Measurements from ENCODE around the gene IPO11.
"Not testable (repeated sequence)": the region's sequence is repeated elsewhere in the genome, so short reads cannot be mapped to it uniquely, and the experiment has no call there.

Gene IPO11

DNA sequence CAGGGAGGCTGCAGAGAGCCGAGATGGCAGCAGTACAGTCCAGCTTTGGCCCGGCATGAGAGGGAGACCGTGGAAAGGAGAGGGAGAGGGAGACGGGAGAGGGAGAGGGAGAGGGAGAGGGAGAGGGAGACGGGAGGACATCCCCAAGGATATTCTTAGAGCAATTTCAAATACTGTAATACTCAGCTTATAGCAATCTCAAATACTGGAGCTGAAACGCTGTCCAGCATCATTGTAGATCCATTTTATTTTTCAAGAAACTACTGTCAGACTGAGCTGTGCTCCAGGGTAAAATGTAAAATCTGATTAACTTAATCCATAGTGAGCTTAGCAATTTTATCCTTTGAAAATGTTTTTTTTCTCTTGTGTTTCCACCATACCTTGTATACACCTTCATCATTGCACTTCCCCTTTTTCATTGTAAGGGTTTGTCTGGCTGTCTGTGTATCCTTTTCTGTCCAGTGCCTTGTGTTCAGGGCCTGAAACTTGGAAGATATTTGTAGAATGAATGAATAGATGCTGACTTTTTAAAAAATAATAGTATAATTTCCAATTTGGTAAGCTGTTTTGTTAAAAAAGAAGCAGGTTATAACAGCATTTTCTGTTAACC is 102.1 kb downstream of the IPO11 start:
- no peak for DNase-seq (ENCODE audit: low read depth)

DNA sequence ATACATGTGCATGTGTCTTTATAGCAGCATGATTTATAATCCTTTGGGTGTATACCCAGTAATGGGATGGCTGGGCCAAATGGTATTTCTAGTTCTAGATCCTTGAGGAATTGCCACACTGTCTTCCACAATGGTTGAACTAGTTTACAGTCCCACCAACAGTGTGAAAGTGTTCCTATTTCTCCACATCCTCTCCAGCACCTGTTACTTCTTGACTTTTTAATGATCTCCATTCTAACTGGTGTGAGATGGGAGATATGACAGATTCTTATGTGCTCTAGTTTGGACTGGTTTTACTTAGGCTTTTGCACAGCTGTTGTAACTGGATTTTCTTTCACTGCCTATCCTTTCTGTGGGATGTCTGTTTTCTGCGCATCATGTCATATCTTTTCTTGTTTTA is 108.2 kb downstream of the IPO11 start:
- DNase-seq (ENCODE audit: low read depth), result not testable (repeated sequence)

DNA sequence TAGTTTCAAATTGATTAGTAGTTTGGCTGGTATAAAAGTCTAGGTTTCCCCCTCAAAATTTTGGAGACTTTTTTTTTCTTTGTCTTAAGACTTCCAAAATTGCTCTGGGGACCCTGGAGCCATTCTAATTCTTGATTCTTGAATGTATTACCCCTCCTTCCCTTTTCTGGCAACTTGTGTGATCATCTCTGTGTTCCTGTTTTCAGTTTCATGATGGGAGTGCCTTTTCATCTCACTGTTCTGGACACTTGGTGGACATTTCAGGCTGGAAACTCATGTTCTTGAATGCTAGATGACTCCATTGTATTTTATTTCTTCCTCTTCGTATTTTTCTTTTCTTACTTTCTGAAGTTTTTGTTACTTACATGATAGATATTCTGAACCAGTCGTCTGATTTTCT is 108.8 kb downstream of the IPO11 start:
- no peak for DNase-seq (ENCODE audit: low read depth)

DNA sequence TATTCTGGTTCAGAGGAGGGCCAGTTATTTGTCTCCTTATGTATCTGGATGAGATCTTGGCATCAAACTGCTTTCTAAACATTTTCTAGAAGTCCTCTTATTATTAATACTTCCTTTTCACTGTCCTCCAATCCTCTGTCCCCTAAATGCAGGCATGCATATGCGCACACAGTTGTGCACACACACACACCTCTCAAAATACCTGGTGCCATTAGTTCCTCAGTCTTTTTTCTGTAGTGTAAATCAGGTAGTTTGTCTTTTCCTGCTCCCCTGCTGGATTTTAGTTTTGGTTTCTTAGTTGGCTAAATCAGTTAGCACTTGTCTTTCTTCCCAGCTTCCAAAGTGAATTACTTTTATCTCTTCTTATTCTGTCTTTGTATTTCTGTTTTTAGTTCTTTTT is 110.2 kb downstream of the IPO11 start:
- DNase-seq (ENCODE audit: low read depth), result no peak

DNA sequence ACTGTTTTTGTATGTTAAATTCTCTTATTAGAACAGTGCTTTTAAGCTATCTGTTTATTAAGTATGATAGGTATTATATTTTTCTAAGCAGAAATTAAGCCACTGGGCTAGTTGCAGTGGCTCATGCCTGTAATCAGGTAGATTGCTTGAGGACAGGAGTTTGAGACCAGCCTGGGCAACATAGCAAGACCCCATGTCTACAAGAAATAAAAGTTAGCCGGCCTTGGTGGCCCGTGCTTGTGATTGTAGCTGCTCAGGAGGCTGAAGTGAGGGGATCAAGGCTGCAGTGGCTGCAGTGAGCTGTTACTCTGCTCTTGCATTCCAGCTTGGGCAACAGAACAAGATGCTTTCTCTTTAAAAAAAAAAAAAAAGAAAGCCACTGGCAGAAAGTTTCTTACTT is 121.0 kb downstream of the IPO11 start:
- no peak for DNase-seq (ENCODE audit: low read depth)

DNA sequence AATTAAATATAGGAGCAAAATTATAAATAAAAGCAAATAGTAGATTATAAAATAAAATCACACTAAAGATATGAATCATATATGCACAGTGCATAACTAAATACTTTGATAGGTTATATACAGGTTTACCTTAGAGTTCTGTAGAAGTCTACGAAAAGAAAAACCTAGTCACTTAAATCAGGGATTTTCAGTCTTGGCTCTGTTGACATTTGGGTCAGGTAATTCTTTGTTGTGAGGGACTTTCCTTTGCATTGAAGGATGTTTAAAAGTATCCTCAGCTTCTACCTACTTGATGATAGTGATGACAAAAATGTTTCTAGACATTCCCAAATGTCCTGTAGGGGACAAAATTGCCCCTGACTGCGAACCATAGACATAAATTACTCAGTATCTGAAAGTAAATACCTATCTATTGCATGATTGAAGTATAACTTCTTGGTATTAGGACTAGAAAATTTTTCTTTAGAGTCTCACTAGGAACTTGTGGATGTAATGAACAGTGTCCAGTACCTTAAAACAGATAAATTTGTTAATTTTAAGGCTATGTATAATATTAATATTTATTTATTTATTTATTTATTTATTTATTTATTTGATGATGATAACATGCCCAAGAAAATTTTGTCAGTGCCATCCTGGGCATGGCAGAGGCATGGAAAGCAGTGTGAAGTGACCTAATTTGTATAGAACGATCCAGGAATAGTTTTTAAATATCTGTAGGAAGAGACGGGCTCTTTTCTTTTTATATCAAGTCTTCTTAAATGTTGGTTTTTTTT is 122.1 kb downstream of the IPO11 start:
- DNase-seq (ENCODE audit: low read depth), result no peak

DNA sequence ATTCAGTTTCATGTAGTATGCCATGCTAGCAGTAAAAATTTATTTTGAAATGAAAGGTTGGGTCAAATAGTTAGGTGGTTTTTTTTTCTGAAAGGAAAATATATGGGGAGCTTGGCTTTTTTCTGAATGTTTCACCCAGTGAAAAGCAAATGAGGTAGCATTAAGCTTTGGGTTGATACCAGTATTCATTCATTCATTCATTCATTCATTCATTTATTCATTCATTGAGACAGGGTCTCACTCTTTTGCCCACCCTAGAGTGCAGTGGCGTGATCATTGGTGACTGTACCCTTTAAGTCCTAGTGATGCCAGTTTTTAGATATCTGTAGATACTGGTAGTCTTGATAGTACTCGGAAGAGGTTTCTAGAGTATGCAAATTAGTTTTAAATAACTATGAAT is 123.7 kb downstream of the IPO11 start:
- DNase-seq (ENCODE audit: low read depth), result no peak

DNA sequence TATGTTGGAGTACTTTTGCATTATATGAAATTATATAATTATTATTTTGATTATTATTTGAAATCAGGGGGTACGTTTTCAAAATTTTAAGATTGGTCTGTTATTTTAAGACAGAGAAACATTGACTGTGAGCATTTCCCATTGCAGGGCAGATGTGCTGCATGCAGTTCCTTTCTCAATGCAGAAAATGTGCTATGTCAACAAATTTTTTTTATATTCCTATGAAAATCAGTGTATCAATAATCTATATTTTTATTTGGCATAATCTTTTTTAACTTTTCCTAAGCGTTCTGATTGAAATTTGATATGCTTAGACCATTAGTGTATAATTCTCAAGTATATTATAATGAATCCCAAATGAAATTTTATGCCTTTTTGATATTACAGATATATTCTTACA is 124.2 kb downstream of the IPO11 start:
- no peak for DNase-seq (ENCODE audit: low read depth)

DNA sequence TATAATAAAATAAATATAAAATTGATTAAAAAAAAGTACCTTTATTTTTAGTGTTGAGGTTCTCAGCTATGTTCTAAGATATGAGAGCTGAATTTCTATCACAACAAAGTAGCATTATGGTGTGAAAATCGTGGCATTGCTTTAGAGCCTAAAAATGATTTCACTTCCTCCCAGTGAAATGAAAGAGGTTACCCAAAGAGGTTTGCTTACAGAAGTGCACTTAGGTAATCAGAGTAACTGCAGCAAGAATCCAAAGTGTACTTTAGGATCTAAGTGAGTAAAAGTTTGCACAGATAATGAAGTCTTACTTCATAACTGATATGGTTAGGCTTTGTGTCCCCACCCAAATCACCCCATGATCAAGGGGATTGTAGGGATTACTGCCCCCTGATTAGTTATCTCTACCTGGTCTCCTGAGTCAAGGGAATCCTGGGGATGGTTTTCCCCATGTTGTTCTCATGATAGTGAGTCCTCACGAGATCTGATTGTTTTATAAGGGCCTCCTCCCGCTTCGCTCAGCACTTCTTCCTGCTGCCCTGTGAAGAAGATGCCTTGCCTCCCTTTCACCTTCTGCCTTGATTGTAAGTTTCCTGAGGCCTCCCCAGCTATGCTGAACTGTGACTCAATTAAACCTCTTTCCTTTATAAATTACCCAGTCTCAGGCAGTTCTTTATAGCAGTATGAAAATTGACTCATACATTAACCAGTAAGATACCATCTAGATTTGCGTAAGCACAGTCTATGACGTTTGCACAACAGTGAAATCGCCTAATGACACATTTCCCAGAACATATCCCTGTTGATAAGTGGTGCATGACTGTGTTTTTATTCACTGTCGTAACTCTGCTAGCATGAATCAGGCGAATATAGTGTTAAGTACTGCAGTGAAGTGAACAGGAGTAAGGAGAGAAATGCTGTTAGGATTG is 125.7 kb downstream of the IPO11 start:
- peak; percentile 97 for DNase-seq (ENCODE audit: low read depth)

DNA sequence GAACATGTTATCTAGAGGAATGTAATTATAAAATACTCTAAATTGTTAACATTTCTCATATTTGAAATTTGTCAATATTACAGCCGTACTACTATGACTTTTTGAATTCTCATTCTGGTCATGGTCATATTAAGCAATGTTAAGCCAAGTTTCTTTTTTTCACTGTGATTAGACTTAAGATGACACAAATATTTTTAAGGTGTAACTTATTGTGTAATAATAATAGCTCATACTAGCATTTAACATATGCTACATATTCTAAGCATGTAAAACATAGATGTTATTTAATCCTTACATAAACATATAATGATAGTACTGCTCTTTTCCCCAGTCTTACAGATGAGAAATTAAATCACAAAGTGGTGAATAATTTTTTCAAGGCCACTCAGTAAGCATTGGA is 130.2 kb downstream of the IPO11 start:
- no peak for DNase-seq (ENCODE audit: low read depth)

DNA sequence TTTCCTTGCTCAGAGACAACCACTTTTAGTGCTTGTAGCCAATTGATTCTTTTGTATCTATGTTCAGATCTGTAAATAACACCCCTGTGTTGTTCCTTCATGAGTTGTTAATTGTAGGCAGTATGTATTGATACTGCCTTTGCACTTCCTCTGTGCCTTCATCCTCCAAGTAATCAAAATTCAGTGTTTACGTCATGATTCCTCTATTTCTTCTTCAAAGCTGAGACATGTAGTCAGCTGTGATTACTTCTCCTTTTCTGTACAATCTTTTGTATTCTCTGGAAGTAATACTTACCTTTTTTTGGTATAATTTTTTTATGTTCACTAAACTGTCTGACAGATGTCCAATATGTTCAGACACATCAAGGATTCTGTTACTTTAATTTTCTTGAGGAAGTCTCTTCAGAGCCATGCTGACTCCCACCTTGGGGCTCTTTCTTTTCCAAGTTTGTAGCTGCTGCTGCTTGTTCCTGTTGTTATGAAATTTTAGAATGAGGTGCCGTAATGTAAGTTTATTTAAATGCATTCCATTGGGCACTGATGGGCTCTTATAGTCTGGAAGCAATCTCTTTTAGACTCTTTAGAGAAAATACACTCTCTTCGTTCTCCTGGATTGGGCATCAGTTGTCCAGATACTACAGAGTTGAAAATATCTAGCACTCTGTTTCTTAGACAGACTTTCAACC is 135.5 kb downstream of the IPO11 start:
- DNase-seq (ENCODE audit: low read depth), result peak; percentile 11

DNA sequence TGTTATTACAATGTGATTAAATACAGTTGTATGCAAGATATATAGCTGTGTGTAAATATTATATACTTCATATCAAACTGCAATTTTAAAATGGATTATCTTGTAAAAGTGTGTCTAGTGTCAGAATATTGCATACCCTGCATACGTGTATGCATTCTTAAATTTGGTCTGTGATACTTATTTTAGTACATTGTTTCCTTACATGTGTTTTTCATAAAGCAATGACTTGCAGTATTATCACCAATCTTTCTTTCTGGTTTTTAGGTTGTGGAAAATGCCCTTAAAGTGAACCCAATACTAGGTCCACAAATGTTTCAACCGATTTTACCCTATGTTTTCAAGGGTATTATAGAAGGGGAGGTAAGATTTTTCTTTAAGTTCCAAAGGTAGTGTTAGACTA is 137.5 kb downstream of the IPO11 start:
- no peak for DNase-seq (ENCODE audit: low read depth)

DNA sequence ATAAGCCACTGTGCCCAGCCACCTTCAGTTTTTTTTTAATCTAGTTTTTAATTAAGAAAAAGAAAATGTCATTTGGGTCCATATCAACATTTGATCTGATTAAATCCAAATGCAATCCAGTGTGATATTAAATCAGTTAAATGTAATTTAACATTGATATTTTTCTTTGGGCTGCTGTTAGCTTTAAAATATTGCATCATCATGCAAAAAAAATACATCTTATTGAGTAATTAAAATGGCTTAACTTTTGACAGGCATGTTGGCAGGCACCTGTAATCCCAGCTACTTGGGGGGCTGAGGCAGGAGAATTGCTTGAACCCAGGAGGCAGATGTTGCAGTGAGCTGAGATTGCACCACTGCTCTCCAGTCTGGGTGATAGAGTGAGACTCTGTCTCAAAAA is 143.4 kb downstream of the IPO11 start:
- no peak for DNase-seq (ENCODE audit: low read depth)

DNA sequence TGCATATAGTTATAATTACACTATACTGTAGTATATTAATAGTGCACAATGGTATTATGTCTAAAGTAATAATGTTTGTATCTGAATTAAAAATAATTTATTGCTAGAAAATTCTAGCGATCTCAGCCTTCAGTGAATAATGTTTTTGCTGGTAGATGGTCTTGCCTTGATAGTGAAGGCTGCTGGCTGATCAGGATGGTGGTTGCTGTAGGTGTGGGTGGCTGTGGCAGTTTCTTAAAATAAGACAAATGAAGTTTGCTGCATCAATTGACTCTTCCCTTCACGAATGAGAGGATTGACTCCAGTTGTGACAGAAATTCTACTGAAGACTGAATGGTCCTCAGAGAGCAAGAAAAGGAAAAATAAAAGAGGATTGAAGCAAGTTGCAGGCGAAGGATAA is 146.4 kb downstream of the IPO11 start:
- no peak for DNase-seq (ENCODE audit: low read depth)

DNA sequence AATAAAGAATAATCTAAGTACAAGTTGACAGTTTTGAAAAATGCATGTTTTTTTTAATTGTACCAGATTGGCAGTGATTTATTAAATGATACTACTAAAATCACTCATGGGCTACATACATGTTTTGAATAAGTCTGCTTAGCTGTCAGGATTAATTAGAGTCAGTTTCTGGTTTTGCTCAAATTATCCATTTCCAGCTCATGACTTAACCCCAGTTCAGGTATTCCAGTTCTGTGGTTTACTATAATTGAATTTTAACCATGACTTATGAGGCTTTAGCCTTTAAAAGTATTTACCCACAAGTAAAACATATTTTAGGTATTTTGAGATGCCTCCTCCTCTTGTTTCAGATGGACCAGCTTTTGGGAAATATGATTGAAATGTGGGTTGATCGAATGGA is 148.2 kb downstream of the IPO11 start:
- no peak for DNase-seq (ENCODE audit: low read depth)

DNA sequence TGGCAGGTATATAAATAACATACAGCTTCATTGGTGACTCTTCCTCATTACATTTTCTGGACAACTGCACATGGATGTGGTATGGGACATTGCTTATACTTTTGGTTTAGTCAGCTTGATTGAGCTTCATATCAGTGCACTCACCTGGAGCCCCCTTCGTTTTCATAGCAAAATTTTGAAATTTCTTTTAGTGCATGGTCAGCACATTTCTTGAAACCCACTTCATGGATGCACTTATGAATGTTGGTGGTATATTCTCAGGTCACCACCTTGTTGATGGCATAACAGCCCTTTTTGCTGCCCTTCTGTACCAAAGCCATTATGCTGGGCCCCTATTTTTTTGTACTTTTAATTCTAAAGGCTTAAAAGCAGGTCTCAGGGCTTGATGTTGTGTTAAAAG is 149.3 kb downstream of the IPO11 start:
- no peak for DNase-seq (ENCODE audit: low read depth)

DNA sequence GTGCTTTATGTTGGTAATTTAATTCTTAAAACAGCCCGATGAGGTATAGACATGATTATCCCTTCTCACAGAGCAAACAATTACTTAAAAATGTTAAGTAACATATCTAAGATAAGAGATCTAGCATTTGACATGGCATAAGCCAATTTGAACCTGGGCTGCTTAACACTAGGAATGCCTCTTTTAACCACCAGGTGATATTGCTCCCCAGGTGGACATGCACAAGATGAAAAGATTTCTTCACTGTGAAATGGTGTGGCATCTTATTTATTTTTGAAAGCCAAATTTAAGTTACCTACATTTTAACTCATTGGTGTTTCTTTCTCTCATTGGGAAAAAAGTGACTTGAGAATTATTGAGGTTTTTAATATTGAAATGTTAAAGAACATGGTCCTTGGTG is 150.3 kb downstream of the IPO11 start:
- no peak for DNase-seq (ENCODE audit: low read depth)

DNA sequence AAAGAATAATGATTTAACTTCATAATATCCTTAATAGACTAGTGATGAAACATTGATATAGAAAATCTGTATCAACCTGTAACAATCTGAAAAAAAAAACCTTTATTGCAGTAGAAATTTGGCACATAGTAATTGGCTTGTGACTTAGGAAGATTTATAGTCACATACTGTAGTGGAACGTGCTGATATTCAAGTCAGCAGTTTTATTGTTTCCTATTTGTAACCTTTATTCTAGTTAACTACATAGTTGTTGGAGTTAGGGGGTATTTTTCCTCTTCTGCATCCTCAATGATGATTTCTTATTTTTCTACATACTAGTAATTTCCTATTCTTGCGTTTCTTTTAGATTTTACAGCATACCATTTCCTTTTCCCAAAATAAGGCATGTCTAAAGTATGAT is 151.5 kb downstream of the IPO11 start:
- DNase-seq (ENCODE audit: low read depth), result no peak

DNA sequence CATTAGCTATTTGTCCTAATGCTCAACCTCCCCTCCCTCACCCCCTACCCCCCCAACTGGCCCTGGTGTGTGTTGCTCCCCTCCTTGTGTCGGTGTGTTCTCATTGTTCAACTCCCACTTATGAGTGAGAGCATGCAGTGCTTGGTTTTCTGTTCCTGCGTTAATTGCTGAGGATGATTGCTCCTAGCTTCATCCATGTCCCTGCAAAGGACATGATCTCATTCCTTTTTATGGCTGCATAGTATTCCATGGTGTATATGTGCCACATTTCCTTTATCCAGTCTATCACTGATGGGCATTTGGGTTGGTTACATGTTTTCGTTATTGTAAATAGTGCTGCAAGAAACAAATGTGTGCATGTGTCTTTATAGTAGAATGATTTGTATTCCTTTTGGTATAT is 153.2 kb downstream of the IPO11 start:
- DNase-seq (ENCODE audit: low read depth), result not testable (repeated sequence)

DNA sequence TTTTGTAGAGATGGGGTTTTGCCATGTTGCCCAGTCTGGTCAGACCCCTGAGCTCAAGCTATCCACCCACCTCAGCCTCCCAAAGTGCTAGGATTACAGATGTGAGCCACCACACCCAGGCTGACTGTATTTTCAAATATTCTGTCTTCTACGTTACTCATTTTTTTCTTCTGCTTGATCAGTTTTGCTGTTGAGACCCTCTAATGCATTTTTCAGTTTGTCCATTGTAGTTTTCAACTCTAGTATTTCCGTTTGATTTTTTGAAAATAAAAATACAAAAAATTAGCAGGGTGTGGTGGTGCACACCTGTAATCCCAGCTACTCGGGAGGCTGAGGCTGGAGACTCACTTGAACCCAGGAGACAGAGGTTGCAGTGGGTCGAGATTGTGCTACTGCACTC is 155.6 kb downstream of the IPO11 start:
- DNase-seq (ENCODE audit: low read depth), result no peak

DNA sequence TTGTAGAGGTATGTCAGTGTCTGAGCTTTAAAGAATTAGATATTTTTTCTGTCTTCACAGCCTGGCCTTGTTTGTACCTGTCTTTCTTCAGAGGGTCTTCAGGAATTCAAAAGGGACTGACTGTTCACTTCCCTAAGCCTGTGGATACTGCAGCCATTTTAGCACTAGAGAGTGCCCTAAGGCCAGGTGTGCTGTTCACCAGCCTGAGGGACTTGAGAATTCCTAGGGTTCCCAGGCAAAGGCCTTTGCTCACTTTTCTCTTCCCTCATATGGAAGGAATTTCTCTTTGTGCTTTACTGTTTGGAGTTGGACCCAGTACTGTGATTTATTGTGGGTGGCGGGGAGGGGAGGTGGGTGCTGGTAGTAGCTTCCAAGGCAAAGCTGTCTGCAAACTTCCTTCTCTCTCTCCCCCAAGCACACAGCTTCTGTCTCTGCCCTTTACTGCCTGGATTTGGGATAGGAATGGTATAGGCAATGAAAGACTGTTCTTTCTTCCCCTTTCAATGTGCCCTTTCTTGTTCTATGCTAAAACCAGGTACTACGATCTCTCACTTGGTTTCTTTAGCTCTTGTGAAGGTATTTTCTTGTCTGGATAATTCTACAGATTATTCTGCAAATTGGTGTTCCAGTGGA is 156.4 kb downstream of the IPO11 start:
- no peak for DNase-seq (ENCODE audit: low read depth)

DNA sequence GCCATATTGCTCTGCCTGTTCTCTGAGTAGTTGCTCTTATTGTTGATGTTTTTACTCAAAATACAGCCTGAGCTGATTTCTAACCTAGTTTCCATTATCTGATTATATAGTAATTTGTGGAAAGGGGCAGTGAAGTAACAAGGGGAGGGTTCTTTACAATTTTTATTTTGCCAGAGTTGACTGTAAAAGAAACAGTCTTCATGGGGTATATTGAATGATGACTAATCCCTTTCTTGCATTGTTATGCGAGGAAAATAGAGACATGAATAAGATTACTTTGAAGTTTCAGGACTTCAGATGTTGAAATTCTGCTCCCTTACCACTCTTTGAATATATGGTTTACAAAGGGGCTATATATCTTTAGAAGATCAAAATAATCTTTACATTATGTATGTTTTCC is 156.9 kb downstream of the IPO11 start:
- DNase-seq (ENCODE audit: low read depth), result peak; percentile 30
